A549 treated with Hydrocortisone at 1 μM for 4 hours (cell line): ENCODE measurements around the gene ZC3H12D. TPM values are rescaled to one million over a fixed set of nuclear protein-coding genes. Genes with fewer than 3 reads are reported as not detected.

Experiments used
- total RNA-seq: library from RNA; stranded (reverse); fragments of 200-300 nt; extraction: Qiagen RNA extraction; gene quantifications from 5 replicates; pipeline ENCODE4 v1.2.3, GENCODE V29; 2022

The ZC3H12D gene
- 0.03 to 0.12 TPM (median 0.06 TPM) in 4 of 5 replicates, not detected in the other for total RNA-seq

GRCh38 chr6:149484733-149485700 lies at the start of gene ZC3H12D:
TSS of gene ZC3H12D (minus strand) at chr6:149485014. CDS start at chr6:149474543, 10,471 bp downstream.

DNA sequence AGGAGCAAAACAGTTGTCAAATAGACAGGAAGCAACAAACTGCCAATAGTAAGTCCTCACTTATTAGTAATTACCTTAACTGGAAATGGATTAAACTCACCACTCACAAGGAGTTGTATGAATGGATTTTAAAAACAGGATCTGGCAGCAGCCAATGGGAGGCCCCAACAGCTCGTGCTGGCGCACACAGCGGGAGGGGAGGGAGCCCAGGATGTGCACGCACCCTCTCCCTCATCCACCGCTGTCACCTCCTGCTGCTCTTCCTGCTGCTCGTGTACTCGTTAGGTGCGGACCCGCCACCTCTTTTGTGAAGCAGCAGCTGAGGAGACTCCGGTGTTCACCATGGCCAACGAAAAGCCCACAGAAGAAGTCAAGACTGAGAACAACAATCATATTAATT lies 84.8 kb downstream of the ZC3H12D start, which contains the start of gene SUMO4:
Gene SUMO4, plus strand, starts transcription at position 213 of the 400 bp plus-strand sequence. Its CDS starts 130 bp downstream, at position 343.

Other genes with a start within 250 kb of the ZC3H12D start
- 22.6 to 35.5 TPM (median 27.1 TPM) in 5 replicates for gene TAB2, start 167.3 kb downstream of the ZC3H12D start, total RNA-seq
- not detected in 5 replicates for gene SUMO4, start 84.8 kb downstream of the ZC3H12D start, total RNA-seq
- 11.6 to 20.6 TPM (median 13.4 TPM) in 5 replicates for gene PPIL4, start 61.0 kb upstream of the ZC3H12D start, total RNA-seq
- 23.6 to 34.2 TPM (median 26.6 TPM) in 5 replicates for gene GINM1, start 81.4 kb upstream of the ZC3H12D start, total RNA-seq
- 10.3 to 15.0 TPM (median 11.1 TPM) in 5 replicates for gene KATNA1, start 163.7 kb upstream of the ZC3H12D start, total RNA-seq
- 4.8 to 8.2 TPM (median 8.0 TPM) in 5 replicates for gene LATS1, start 233.1 kb upstream of the ZC3H12D start, total RNA-seq